SU-DHL-6 (cell line): ENCODE data around the gene HOXC12.

Experiments
- H2AFZ ChIP-seq: fragments of 200-600 bp; sonication (generic); 2 replicates; pipeline ENCODE4 v1.6.1; 2014; ENCODE audit warnings: low read depth, mild to moderate bottlenecking, moderate library complexity, mixed read lengths, antibody characterized with exemption, low read length; ENCODE audit not compliant: severe bottlenecking
- H3F3A ChIP-seq: fragments of 200-600 bp; shearing (Covaris generic); 2 replicates; pipeline ENCODE4 v1.6.0; 2016; ENCODE audit warnings: antibody characterized with exemption, mild to moderate bottlenecking; ENCODE audit not compliant: insufficient read depth
- H3K27ac ChIP-seq: fragments of 200-600 bp; sonication (generic); 2 replicates; pipeline ENCODE4 v1.5.1; 2016; ENCODE audit warnings: low read depth, mild to moderate bottlenecking, low read length, moderate library complexity, mixed read lengths
- H3K27me3 ChIP-seq: fragments of 200-600 bp; sonication (generic), shearing (Covaris generic); 2 replicates; pipeline ENCODE4 v1.6.0; 2014; ENCODE audit warnings: mild to moderate bottlenecking, low read length
- H3K36me3 ChIP-seq: fragments of 200-600 bp; sonication (generic); 2 replicates; pipeline ENCODE4 v1.6.1; 2014; ENCODE audit warnings: mild to moderate bottlenecking, low read length, mixed read lengths
- H3K4me2 ChIP-seq: fragments of 300-600, 200-600 bp; shearing (Covaris generic), sonication (generic); 2 replicates; pipeline ENCODE4 v1.6.0; 2014; ENCODE audit warnings: low read length, low read depth, mild to moderate bottlenecking; ENCODE audit not compliant: poor library complexity, severe bottlenecking
- H3K4me3 ChIP-seq: fragments of 200-600 bp; sonication (generic); 2 replicates; pipeline ENCODE4 v1.5.1; 2014; ENCODE audit warnings: antibody characterized with exemption, low read length, mild to moderate bottlenecking, mixed read lengths; ENCODE audit not compliant: insufficient read depth, poor library complexity, severe bottlenecking
- H3K79me2 ChIP-seq: fragments of 200-600 bp; sonication (generic); 2 replicates; pipeline ENCODE4 v1.6.1; 2014; ENCODE audit warnings: mild to moderate bottlenecking, low read length, moderate library complexity; ENCODE audit not compliant: insufficient read depth
- H3K9ac ChIP-seq: fragments of 200-600 bp; sonication (generic); 2 replicates; pipeline ENCODE4 v1.7.0; 2014; ENCODE audit warnings: mild to moderate bottlenecking, low read length
- H3K9me2 ChIP-seq: fragments of 200-600 bp; sonication (generic); replicated peaks from 2 replicates; pipeline ENCODE4 v1.6.1; 2014; ENCODE audit warnings: low read length; ENCODE audit not compliant: insufficient read depth
- H3K9me3 ChIP-seq: fragments of 200-600 bp; sonication (generic); 2 replicates; pipeline ENCODE4 v1.6.1; 2014; ENCODE audit warnings: low read length, mixed read lengths; ENCODE audit not compliant: insufficient read depth
- H4K20me1 ChIP-seq: fragments of 200-600 bp; sonication (generic); 2 replicates; pipeline ENCODE4 v1.6.1; 2014; ENCODE audit warnings: low read depth, mild to moderate bottlenecking, antibody characterized with exemption, low read length, moderate library complexity, mixed read lengths
- EZH2phosphoT487 ChIP-seq: fragments of 200-600 bp; sonication (generic), shearing (Covaris generic); conservative IDR thresholded peaks from 2 replicates; pipeline ENCODE4 v1.6.1; 2018; ENCODE audit warnings: mild to moderate bottlenecking, antibody characterized with exemption, low read length, moderate library complexity, mixed read lengths
- TF ChIP-seq, protein P1 (sequence below): fragments of 200-600 bp; sonication (generic); IDR thresholded peaks from one replicate; pipeline ENCODE4 v1.5.1; 2017; ENCODE audit warnings: antibody characterized with exemption, mild to moderate bottlenecking, low read length, moderate library complexity; ENCODE audit not compliant: insufficient read depth, poor library complexity, severe bottlenecking

The HOXC12 gene

DNA sequence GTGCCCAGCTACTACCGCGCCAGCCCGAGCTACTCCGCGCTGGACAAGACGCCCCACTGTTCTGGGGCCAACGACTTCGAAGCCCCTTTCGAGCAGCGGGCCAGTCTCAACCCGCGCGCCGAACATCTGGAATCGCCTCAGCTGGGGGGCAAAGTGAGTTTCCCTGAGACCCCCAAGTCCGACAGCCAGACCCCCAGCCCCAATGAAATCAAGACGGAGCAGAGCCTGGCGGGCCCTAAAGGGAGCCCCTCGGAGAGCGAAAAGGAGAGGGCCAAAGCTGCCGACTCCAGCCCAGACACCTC lies 30.9 kb downstream of the HOXC12 start:
- no peaks in the 10 kb centered on the region for H3K9me3 ChIP-seq
- H4K20me1 ChIP-seq: no peaks in the 10 kb centered on the region
- H3F3A ChIP-seq: no peaks in the 10 kb centered on the region
- no peak overlapping the region for H2AFZ ChIP-seq
- H3K4me2 ChIP-seq: no peak overlapping the region
- no peaks in the 10 kb centered on the region for H3K79me2 ChIP-seq
- H3K4me3 ChIP-seq: no peak overlapping the region
- no peaks in the 10 kb centered on the region for H3K27me3 ChIP-seq
- no peak overlapping the region for H3K9ac ChIP-seq
- H3K27ac ChIP-seq: no peak overlapping the region
- no peaks in the 10 kb centered on the region for H3K9me2 ChIP-seq
- TF ChIP-seq, protein P1, sequence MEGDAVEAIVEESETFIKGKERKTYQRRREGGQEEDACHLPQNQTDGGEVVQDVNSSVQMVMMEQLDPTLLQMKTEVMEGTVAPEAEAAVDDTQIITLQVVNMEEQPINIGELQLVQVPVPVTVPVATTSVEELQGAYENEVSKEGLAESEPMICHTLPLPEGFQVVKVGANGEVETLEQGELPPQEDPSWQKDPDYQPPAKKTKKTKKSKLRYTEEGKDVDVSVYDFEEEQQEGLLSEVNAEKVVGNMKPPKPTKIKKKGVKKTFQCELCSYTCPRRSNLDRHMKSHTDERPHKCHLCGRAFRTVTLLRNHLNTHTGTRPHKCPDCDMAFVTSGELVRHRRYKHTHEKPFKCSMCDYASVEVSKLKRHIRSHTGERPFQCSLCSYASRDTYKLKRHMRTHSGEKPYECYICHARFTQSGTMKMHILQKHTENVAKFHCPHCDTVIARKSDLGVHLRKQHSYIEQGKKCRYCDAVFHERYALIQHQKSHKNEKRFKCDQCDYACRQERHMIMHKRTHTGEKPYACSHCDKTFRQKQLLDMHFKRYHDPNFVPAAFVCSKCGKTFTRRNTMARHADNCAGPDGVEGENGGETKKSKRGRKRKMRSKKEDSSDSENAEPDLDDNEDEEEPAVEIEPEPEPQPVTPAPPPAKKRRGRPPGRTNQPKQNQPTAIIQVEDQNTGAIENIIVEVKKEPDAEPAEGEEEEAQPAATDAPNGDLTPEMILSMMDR: no peak
- no peak for TF ChIP-seq EZH2phosphoT487
- H3K36me3 ChIP-seq: no peaks in the 10 kb centered on the region

DNA sequence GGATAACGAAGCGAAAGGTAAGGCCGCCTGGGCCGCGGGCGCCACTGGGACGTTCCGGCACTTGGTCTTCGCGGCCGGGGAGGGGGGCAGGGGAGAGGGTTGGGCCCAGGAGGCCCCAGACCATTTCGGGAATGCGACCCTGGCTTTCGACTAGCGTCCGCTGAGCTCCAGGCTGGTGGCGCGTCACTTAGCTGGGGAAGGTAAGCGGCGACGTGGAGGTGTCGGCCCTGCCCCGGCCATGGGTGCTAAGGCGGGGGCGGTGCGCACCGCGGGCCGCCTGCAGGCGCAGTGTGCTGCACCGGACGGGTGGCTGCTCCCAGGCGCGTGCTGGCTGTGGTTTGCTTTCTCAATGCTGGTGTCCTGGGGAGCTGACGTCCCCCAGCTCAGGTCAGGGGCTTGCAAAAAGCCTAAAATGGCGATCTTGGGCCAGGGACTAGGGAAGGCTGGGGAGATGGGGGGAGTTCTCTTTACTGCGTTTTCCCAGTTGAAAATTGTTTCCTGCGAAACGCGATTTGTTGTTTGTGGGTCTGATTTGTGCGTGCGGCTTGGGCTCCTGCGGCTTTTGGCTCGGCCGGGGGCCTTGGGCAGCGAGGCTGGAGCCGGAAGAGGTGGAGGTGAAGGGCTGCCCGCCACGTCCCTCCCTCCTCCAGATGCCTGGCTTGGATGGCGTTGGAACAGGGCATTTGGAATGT lies 31.4 kb downstream of the HOXC12 start:
- Histone ChIP-seq H4K20me1 (no peaks in the 10 kb centered on the region), H3K79me2 (no peaks in the 10 kb centered on the region), H3K4me2 (no peak overlapping the region), H3K36me3 (no peaks in the 10 kb centered on the region), H3K27me3 (no peaks in the 10 kb centered on the region), H3F3A (no peaks in the 10 kb centered on the region), H3K9ac (no peak overlapping the region), H2AFZ (no peak overlapping the region), H3K9me3 (no peaks in the 10 kb centered on the region), H3K27ac (no peak overlapping the region), H3K4me3 (no peak overlapping the region), H3K9me2 (no peaks in the 10 kb centered on the region)
- TF ChIP-seq, protein P1: no peak
- TF ChIP-seq EZH2phosphoT487: no peak

DNA sequence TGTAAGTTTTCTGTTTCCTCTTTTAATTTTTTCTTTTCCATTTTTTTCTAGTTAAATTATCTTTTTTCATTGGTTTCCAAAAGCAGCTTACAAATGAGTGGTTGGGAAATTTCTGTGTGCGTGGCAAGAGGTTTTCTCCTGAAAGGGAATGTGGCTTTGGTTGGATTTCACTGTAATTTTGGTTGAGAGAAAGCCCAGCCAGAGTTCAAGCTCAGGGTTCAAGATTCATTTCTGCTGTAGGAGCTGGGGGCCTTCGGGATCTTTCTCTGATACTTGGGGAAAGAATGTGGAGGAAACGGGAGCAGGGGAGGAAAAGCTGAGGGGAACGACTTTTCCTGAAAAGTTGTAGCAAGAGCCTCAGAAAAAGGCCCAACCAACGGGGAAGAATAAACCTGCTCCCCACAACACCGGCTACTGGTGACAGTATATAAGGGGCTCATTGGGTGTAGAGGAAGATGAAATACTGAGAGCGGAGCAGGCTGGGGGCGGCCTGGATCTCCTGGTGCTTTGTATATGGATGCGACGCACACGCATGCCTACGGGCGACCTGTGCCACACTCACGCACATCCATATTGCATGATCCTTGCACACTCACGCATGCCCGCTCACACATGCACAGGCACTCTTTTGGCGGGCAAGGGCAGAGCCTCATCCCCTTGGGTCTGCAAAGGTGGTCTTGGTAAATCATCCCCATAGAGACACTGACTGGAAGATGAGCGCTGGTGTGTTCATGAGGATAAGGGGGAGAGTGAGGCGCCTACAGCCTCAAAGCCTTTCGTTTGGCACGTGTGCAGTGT lies 32.2 kb downstream of the HOXC12 start:
- Histone ChIP-seq H3K79me2 (no peaks in the 10 kb centered on the region), H3F3A (no peaks in the 10 kb centered on the region), H3K27me3 (no peaks in the 10 kb centered on the region), H2AFZ (no peak overlapping the region), H3K4me3 (no peak overlapping the region), H3K9me3 (no peaks in the 10 kb centered on the region), H3K36me3 (no peaks in the 10 kb centered on the region), H3K9ac (no peak overlapping the region), H3K4me2 (no peak overlapping the region), H3K9me2 (no peaks in the 10 kb centered on the region), H3K27ac (no peak overlapping the region), H4K20me1 (no peaks in the 10 kb centered on the region)
- no peak for TF ChIP-seq EZH2phosphoT487
- TF ChIP-seq, protein P1: no peak
